Duodenal mucosa (tissue), 2 donors: ENCODE data around the gene HABP2.

ENCODE experiments used
- H3K27ac ChIP-seq: one replicate; pipeline ENCODE4 v1.7.0; 2013; ENCODE audit warnings: low read depth, low read length
- H3K27me3 ChIP-seq, 2 donors: one replicate each; pipeline ENCODE4 v1.7.0; 2013; ENCODE audit warnings: low read length in 2 of 2, control low read depth in 1 of 2; ENCODE audit not compliant: insufficient read depth in 2 of 2, control insufficient read depth in 1 of 2
- H3K36me3 ChIP-seq, 2 donors: one replicate each; pipeline ENCODE4 v1.7.0; 2013; ENCODE audit warnings: low read length in 2 of 2, control low read depth in 1 of 2; ENCODE audit not compliant: insufficient read depth in 2 of 2, control insufficient read depth in 1 of 2
- H3K4me1 ChIP-seq, 2 donors: one replicate each; pipeline ENCODE4 v1.7.0; 2013; ENCODE audit warnings: low read length in 2 of 2, control low read depth in 1 of 2; ENCODE audit not compliant: insufficient read depth in 2 of 2, control insufficient read depth in 1 of 2
- H3K4me3 ChIP-seq, 2 donors: one replicate each; pipeline ENCODE4 v1.7.0; 2013; ENCODE audit warnings: low read length in 2 of 2, low read depth in 1 of 2
- H3K9ac ChIP-seq, 2 donors: one replicate each; pipeline ENCODE4 v1.7.0; 2013; ENCODE audit warnings: low read length in 2 of 2, low read depth in 1 of 2
- H3K9me3 ChIP-seq, 2 donors: one replicate each; pipeline ENCODE4 v1.7.0; 2013; ENCODE audit warnings: low read length in 2 of 2, control low read depth in 1 of 2; ENCODE audit not compliant: control insufficient read depth in 1 of 2

The HABP2 gene

GRCh38 chr10:113538151-113538550 is 14.7 kb upstream of the HABP2 start:
- Histone ChIP-seq H3K27ac (no peak overlapping the region), H3K4me1 (peaks cover 3 to 8% of the 10 kb centered on the region in 2 donors), H3K27me3 (no peaks in the 10 kb centered on the region), H3K4me3 (no peak overlapping the region), H3K9ac (no peak overlapping the region), H3K9me3 (no peaks in the 10 kb centered on the region), H3K36me3 (no peaks in the 10 kb centered on the region)

DNA sequence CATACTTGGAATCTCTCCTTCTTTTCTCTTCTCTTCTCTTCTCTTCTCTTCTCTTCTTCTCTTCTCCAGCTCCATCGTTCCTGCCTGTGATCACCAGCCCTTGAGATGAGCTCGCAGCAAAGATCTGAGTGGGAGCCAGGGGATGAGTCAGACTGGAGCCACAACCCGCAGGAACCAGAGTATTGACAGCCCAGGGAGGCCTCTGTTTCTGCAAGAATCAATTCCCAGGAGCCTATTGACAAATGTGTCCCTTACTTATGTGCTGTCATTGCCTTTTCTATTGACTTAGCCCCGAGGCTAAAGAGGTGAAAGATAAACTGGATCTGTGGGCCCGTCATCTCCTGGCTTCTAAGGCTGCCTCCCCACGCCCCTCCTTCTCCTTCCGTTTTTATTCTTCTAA is 13.1 kb upstream of the HABP2 start:
- no peak overlapping the region for H3K9ac ChIP-seq
- no peaks in the 10 kb centered on the region for H3K36me3 ChIP-seq
- no peak overlapping the region for H3K27ac ChIP-seq
- peaks cover 3 to 8% of the 10 kb centered on the region in 2 donors for H3K4me1 ChIP-seq
- no peaks in the 10 kb centered on the region for H3K27me3 ChIP-seq
- H3K9me3 ChIP-seq: no peaks in the 10 kb centered on the region
- H3K4me3 ChIP-seq: no peak overlapping the region

- no peaks in the 10 kb centered on the region for H3K27me3 ChIP-seq
- H3K36me3 ChIP-seq: no peaks in the 10 kb centered on the region
- H3K27ac ChIP-seq: no peak overlapping the region
- no peaks in the 10 kb centered on the region for H3K9me3 ChIP-seq
- H3K4me1 ChIP-seq: peaks cover 3 to 8% of the 10 kb centered on the region in 2 donors
- H3K4me3 ChIP-seq: no peak overlapping the region
- H3K9ac ChIP-seq: no peak overlapping the region
Measured at GRCh38 chr10:113540845-113541548, 11.9 kb upstream of the HABP2 start.

- Histone ChIP-seq H3K4me1 (peaks cover 3 to 8% of the 10 kb centered on the region in 2 donors), H3K27me3 (no peaks in the 10 kb centered on the region), H3K9me3 (no peaks in the 10 kb centered on the region), H3K4me3 (no peak overlapping the region), H3K9ac (no peak overlapping the region), H3K36me3 (no peaks in the 10 kb centered on the region), H3K27ac (no peak overlapping the region)
Measured at GRCh38 chr10:113541549-113541927, 11.3 kb upstream of the HABP2 start.

DNA sequence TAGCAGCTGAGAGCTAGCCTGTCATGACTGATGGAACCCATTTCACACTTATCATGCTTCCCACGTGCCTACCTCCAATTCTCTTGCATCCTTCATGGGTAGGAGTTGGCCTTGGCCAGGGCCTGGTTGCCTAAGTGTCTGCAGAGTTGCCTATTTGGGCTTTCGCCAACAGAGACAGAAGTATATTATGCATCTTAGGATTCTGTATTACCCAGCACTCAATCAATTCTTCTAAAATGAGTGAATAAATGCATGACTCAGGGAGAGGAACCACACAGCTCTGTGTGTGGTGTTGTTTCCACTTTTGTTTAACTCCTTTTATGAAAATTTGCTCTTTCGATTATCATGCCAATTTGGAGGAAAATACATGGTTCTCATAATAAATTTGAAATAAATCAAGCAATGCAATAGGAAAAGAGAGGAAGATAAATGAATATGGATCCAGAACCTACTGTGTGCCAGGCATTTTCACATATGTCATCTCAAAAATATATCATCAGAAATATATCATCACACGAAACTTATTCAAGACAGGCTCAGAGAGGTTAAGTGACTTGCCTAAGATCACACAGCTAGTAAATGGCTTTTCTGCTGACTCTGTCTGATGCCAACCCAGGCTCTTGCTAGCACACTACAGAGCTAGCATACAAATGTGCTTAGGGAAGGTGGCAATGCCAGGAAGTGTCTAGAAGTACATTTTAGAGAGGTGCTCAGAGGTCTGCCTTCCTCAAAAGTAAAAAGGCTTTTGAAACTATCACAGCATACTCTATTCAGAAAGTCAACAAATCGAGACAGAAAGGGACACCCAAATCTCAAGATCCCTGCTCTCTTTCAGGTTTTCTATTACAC is 9.5 kb upstream of the HABP2 start:
- H3K4me3 ChIP-seq: no peak overlapping the region
- H3K36me3 ChIP-seq: no peaks in the 10 kb centered on the region
- H3K9me3 ChIP-seq: no peaks in the 10 kb centered on the region
- H3K27ac ChIP-seq: no peak overlapping the region
- H3K27me3 ChIP-seq: no peaks in the 10 kb centered on the region
- peaks cover 3 to 8% of the 10 kb centered on the region in 2 donors for H3K4me1 ChIP-seq
- no peak overlapping the region for H3K9ac ChIP-seq

GRCh38 chr10:113544392-113544791 is 8.5 kb upstream of the HABP2 start:
- H3K27ac ChIP-seq: no peak overlapping the region
- no peaks in the 10 kb centered on the region for H3K36me3 ChIP-seq
- H3K4me1 ChIP-seq: peaks cover 3 to 8% of the 10 kb centered on the region in 2 donors
- H3K9me3 ChIP-seq: no peaks in the 10 kb centered on the region
- H3K9ac ChIP-seq: no peak overlapping the region
- no peaks in the 10 kb centered on the region for H3K27me3 ChIP-seq
- no peak overlapping the region for H3K4me3 ChIP-seq

DNA sequence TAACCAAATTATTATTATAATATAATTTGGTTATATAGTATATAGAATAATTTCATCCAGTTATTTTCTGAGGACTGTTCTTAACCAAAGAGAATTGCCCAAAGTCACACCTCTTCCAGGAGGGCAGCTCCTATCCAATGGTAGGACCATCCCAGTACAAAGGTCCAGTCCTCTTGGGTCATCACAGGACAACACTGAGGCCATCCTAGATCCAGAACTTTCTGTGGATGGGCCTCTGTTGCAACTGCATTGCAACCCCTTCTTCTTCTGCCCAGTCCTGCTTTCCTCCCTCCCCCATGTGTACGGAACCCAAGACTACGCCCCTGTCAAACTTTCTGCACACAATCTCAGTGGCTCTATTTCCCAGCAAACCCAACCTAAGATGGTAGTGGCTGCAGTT is 5.4 kb upstream of the HABP2 start:
- Histone ChIP-seq H3K36me3 (no peaks in the 10 kb centered on the region), H3K27me3 (no peaks in the 10 kb centered on the region), H3K4me3 (no peak overlapping the region), H3K27ac (no peak overlapping the region), H3K4me1 (peaks cover 0 to 5% of the 10 kb centered on the region in 2 donors), H3K9ac (no peak overlapping the region), H3K9me3 (no peaks in the 10 kb centered on the region)

DNA sequence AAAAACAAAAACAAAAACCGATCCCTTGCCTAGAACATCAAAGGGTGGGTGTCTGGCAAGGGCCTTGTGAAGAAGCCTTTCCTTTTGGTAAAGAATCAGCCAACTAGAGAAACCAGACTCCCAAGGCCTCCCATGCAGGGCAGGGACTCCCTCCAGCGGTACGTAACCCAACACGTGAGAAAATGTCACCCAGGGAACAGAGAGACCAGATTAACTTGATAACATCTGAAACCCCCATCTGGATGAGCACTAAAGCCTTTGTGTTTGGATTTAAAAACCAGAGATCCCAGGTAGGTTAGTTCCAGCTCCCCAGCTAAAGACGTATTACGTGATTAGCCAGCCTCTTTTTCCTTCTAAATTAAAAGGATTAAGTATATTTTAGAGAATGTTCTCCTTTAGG is 3.0 kb upstream of the HABP2 start:
- no peaks in the 10 kb centered on the region for H3K27me3 ChIP-seq
- H3K9me3 ChIP-seq: no peaks in the 10 kb centered on the region
- no peak overlapping the region for H3K27ac ChIP-seq
- no peak overlapping the region for H3K9ac ChIP-seq
- no peaks in the 10 kb centered on the region for H3K36me3 ChIP-seq
- no peak overlapping the region for H3K4me3 ChIP-seq
- H3K4me1 ChIP-seq: peaks cover 0 to 16% of the 10 kb centered on the region in 2 donors

- H3K9me3 ChIP-seq: no peaks in the 10 kb centered on the region
- peaks cover 0 to 17% of the 10 kb centered on the region in 2 donors for H3K4me1 ChIP-seq
- H3K4me3 ChIP-seq: no peak overlapping the region
- H3K9ac ChIP-seq: no peak overlapping the region
- H3K27ac ChIP-seq: no peak overlapping the region
- H3K36me3 ChIP-seq: no peaks in the 10 kb centered on the region
- no peaks in the 10 kb centered on the region for H3K27me3 ChIP-seq
Measured at GRCh38 chr10:113550365-113550764, 2.5 kb upstream of the HABP2 start.

DNA sequence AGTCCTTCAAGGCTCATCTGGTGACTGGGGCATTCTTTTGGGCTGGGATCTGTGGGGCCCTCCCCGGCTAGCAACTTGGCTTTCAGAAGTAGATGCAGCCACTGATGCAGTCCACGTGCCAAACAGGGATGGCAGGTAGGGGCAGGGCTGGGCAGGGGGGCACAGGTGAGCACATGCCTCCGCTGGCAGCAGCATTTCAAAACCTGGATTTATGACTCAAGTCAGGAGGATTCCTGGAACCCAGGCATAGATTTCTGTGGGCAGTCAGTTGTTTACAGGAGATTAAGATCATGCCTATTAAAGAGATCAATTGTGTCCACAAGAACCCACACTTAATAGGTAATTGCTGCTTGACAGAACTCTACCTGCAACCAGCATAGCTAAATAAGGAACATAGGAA is 839 bp upstream of the HABP2 start:
- Histone ChIP-seq H3K4me1 (peaks cover 0 to 27% of the 10 kb centered on the region in 2 donors), H3K9ac (no peak overlapping the region)

More for the DNA sequence above, 839 bp upstream of the HABP2 start:
- Histone ChIP-seq H3K4me3 (no peak overlapping the region), H3K9me3 (no peaks in the 10 kb centered on the region), H3K27me3 (no peaks in the 10 kb centered on the region), H3K27ac (no peak overlapping the region), H3K36me3 (no peaks in the 10 kb centered on the region)
